GM18951 (cell line): ENCODE data around the gene IL33.

Experiments used
- POLR2A ChIP-seq: IDR thresholded peaks from 4 replicates; pipeline ENCODE4 v1.6.1; 2011; ENCODE audit warnings: mild to moderate bottlenecking; ENCODE audit not compliant: insufficient read length, insufficient read depth; ENCODE audit errors: extremely low read depth
- in situ Hi-C: fragments of 300-500 bp; cut with MboI; formaldehyde crosslinking; loops from one replicate; pipeline ENCODE4 v1.12.0; 2022; ENCODE audit warnings: low sequenced_read_pairs, mixed read lengths, inconsistent platforms; ENCODE audit not compliant: unreplicated experiment

The IL33 gene

GRCh38 chr9:6198251-6198650, 17.4 kb upstream of the IL33 start:
- in situ Hi-C loops = no loop called here
- TF ChIP-seq POLR2A = no peak

GRCh38 chr9:6199596-6199995, 16.0 kb upstream of the IL33 start:
- in situ Hi-C loops = no loop called here
- TF ChIP-seq POLR2A = no peak

- no peak for TF ChIP-seq POLR2A
Measured at GRCh38 chr9:6200761-6201160, 14.8 kb upstream of the IL33 start.

GRCh38 chr9:6209966-6210365, 5.6 kb upstream of the IL33 start:
- in situ Hi-C loops = no loop called here
- no peak for TF ChIP-seq POLR2A

More at GRCh38 chr9:6200761-6201160, 14.8 kb upstream of the IL33 start:
- in situ Hi-C loops = no loop called here

- in situ Hi-C loops = no loop called here
- no peak for TF ChIP-seq POLR2A
Measured at GRCh38 chr9:6212722-6213375, 2.8 kb upstream of the IL33 start.

- no peak for TF ChIP-seq POLR2A
- in situ Hi-C loops = no loop called here
Measured at GRCh38 chr9:6214434-6214833, 1.2 kb upstream of the IL33 start.

- no peak for TF ChIP-seq POLR2A
- in situ Hi-C loops = no loop called here
Measured at GRCh38 chr9:6214903-6215302, 704 bp upstream of the IL33 start.

- TF ChIP-seq POLR2A = no peak
Measured at GRCh38 chr9:6216002-6216401, 395 bp downstream of the IL33 start.

GRCh38 chr9:6216951-6217350, 1.3 kb downstream of the IL33 start:
- TF ChIP-seq POLR2A = no peak
- in situ Hi-C loops = no loop called here

More at GRCh38 chr9:6216002-6216401, 395 bp downstream of the IL33 start:
- in situ Hi-C loops = no loop called here

- in situ Hi-C loops = no loop called here
- TF ChIP-seq POLR2A = no peak
Measured at GRCh38 chr9:6218099-6218502, 2.5 kb downstream of the IL33 start.

- TF ChIP-seq POLR2A = no peak
- in situ Hi-C loops = no loop called here
Measured at GRCh38 chr9:6219040-6219439, 3.4 kb downstream of the IL33 start.

- in situ Hi-C loops = no loop called here
- TF ChIP-seq POLR2A = no peak
Measured at GRCh38 chr9:6219981-6220380, 4.4 kb downstream of the IL33 start.

GRCh38 chr9:6224393-6225154, 9.0 kb downstream of the IL33 start:
- in situ Hi-C loops = no loop called here
- TF ChIP-seq POLR2A = no peak

GRCh38 chr9:6226696-6227095, 11.1 kb downstream of the IL33 start:
- no peak for TF ChIP-seq POLR2A
- in situ Hi-C loops = no loop called here
